ENCODE measurements around the gene DSCAML1.

DNA sequence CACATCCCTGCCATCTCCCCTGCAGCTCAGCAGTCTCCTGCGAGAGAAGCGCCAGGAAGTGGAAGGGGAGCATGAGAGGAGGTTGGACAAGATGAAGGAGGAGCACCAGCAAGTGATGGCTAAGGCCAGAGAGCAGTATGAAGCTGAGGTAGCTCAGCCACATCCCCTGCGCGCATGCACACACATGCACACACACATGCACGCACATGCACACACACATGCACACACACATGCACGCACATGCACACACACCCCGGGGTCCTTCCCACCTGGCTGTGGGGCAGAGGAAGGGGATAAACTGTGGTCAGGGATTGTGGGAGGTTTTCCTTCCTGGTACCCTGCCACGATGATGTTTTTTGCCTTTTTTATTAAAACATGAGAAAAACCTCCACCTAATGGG, 404.0 kb downstream of the DSCAML1 start:
- no peak for TF ChIP-seq EP300 (IDR thresholded peaks at IDR 0.05; ENCODE audit: low read depth)
- TF ChIP-seq, protein P1, sequence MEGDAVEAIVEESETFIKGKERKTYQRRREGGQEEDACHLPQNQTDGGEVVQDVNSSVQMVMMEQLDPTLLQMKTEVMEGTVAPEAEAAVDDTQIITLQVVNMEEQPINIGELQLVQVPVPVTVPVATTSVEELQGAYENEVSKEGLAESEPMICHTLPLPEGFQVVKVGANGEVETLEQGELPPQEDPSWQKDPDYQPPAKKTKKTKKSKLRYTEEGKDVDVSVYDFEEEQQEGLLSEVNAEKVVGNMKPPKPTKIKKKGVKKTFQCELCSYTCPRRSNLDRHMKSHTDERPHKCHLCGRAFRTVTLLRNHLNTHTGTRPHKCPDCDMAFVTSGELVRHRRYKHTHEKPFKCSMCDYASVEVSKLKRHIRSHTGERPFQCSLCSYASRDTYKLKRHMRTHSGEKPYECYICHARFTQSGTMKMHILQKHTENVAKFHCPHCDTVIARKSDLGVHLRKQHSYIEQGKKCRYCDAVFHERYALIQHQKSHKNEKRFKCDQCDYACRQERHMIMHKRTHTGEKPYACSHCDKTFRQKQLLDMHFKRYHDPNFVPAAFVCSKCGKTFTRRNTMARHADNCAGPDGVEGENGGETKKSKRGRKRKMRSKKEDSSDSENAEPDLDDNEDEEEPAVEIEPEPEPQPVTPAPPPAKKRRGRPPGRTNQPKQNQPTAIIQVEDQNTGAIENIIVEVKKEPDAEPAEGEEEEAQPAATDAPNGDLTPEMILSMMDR (IDR thresholded peaks at IDR 0.05), result no peak
